Skeletal muscle satellite cell (primary cell): Measurements from ENCODE around the gene PRKAB2.
"Not testable (repeated sequence)": the region's sequence is repeated elsewhere in the genome, so short reads cannot be mapped to it uniquely, and the experiment has no call there.

ENCODE experiments used
- H3K27me3 ChIP-seq: 2 replicates; pipeline ENCODE4 v1.7.0; 2013; ENCODE audit warnings: low read length; ENCODE audit not compliant: control insufficient read depth, insufficient read depth
- H3K36me3 ChIP-seq: 2 replicates; pipeline ENCODE4 v1.7.0; 2013; ENCODE audit warnings: mild to moderate bottlenecking, control low read depth, low read length; ENCODE audit not compliant: insufficient read depth
- H3K4me1 ChIP-seq: 2 replicates; pipeline ENCODE4 v1.7.0; 2013; ENCODE audit warnings: low read length; ENCODE audit not compliant: control insufficient read depth, insufficient read depth
- H3K4me2 ChIP-seq: 2 replicates; pipeline ENCODE4 v1.7.0; 2013; ENCODE audit warnings: mild to moderate bottlenecking, low read length
- H3K4me3 ChIP-seq: 2 replicates; pipeline ENCODE4 v1.7.0; 2013; ENCODE audit warnings: low read length
- H3K9ac ChIP-seq: 2 replicates; pipeline ENCODE4 v1.7.0; 2013; ENCODE audit warnings: mild to moderate bottlenecking, low read depth, low read length, moderate library complexity
- H3K9me3 ChIP-seq: replicated peaks from 2 replicates; pipeline ENCODE4 v1.7.0; 2013; ENCODE audit warnings: mild to moderate bottlenecking, control low read depth, low read length

The PRKAB2 gene

DNA sequence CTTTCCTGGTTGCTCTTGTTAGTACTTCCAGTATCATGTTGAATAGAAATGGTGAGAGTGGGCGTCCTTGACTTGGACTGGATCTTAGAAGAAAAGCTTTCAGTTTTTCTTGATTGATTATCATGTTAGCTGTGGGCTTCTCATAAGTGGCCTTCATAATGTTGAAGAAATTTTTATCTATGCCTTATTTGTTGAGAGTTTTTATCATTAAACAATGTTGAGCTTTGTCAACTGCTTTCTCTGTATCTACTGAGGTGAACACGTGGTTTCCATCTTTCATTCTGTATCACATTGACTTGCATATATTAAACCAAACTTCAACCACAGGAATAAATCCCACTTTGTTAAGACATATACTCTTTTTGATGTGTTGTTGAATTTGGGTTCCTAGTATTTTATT, 29.4 kb downstream of the PRKAB2 start:
- no peaks in the 10 kb centered on the region for H3K36me3 ChIP-seq
- no peak overlapping the region for H3K4me2 ChIP-seq
- H3K9me3 ChIP-seq, result no peaks in the 10 kb centered on the region
- no peaks in the 10 kb centered on the region for H3K4me1 ChIP-seq
- H3K4me3 ChIP-seq, result no peak overlapping the region
- no peak overlapping the region for H3K9ac ChIP-seq
- H3K27me3 ChIP-seq, result no peaks in the 10 kb centered on the region

DNA sequence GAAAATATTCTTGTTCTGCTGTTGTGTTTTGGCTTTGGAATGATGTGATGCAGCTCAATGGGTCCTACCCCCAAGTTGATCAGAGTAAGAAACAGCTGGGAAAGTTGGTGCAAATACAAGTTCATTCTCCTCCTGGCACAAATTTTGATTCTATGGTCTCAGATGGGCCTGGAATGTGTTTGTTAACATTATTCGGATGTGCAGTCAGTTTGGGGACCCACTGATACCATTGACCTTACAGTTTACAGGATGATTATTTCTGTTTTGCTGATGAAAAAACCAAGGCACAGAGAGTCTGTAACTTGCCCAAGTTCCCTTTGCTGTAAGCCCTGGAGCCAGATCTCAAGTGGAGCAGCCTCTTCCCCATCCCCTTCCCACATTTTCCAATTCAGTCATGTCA, 41.5 kb downstream of the PRKAB2 start:
- not testable (repeated sequence) for H3K4me1 ChIP-seq

DNA sequence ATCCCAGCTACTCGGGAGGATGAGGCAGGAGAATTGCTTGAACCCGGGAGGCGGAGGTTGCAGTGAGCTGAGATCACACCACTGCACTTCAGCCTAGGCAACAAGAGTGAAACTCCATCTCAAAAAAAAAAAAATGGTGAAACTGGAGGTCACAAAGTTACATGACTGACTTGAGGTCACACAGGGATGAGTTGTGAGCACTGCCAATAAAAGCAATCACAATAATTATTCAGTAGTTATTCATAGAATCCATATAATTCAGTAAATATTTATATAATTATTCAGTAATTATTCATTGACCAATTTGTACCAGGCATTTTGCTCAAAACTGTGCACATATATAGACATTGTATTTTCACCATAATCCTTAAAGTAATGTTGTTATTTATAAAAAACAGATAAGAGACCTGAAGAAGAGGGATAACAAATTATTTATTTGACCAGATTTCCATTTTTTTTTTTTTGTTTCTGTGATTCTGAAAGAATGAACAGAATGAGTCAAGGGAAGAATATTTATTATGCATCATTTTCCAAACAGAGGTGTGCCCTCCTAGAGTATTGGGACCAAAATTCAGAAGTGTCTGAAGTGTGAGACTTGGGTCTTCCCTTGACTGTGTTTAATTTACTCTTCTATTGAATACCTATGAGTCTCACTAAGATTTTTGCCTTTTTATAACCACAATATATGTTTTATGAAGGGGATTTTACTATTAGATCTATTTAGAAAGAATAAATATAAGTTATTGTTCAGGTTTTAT, 43.0 kb downstream of the PRKAB2 start:
- Histone ChIP-seq H3K9me3 (no peaks in the 10 kb centered on the region), H3K9ac (no peak overlapping the region), H3K36me3 (no peaks in the 10 kb centered on the region), H3K4me3 (no peak overlapping the region), H3K4me1 (no peaks in the 10 kb centered on the region), H3K27me3 (peaks cover 3% of the 10 kb centered on the region), H3K4me2 (no peak overlapping the region)

More for the DNA sequence above, 41.5 kb downstream of the PRKAB2 start:
- H3K27me3 ChIP-seq, H3K9me3 ChIP-seq, H3K4me2 ChIP-seq, H3K9ac ChIP-seq, H3K4me3 ChIP-seq, H3K36me3 ChIP-seq: not testable (repeated sequence)

DNA sequence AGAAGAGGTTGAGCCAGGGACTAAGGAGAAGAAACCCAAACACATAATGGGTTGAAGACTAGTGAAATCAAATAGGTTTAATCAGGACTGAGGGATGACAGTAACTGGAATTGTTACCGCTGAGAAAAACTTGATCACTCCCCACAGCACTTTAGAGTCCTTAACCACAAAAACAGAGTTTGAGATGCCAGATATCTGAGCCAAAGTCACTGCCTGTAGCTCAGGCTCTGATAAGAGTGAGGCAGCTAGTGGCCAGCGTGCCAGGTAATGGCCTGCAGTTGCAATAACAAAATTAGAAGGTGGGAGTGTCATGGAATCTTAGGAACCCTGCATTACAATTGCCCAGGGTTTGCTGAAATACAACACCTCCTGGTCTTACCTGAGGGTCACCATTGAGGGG, 48.0 kb downstream of the PRKAB2 start:
- no peak overlapping the region for H3K4me3 ChIP-seq

DNA sequence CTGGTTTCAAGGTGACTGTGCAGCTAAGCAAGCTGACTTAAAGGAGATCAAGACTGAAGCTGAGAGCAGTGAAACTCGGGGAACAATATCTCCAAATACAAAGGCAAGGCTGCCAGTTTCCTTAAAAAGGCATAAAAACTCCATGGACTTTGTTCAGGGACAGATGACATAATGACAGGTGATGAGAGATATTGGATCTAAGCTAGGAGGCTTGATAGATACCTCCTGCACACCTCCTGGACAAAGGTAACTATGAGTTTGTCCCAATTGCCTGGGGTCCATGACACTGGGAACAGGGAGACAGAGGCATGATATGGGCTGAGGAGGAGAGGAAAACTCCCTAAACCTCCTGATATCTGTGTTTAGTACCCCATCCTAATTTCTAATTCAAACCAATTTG, 55.2 kb downstream of the PRKAB2 start:
- Histone ChIP-seq H3K4me2 (no peak overlapping the region), H3K4me3 (no peak overlapping the region), H3K4me1 (no peaks in the 10 kb centered on the region), H3K9me3 (no peaks in the 10 kb centered on the region), H3K36me3 (no peaks in the 10 kb centered on the region), H3K9ac (no peak overlapping the region), H3K27me3 (peaks cover 26% of the 10 kb centered on the region)

More for the DNA sequence above, 48.0 kb downstream of the PRKAB2 start:
- Histone ChIP-seq H3K9me3 (no peaks in the 10 kb centered on the region), H3K27me3 (peaks cover 28% of the 10 kb centered on the region), H3K4me1 (no peaks in the 10 kb centered on the region), H3K4me2 (no peak overlapping the region), H3K36me3 (no peaks in the 10 kb centered on the region), H3K9ac (no peak overlapping the region)

DNA sequence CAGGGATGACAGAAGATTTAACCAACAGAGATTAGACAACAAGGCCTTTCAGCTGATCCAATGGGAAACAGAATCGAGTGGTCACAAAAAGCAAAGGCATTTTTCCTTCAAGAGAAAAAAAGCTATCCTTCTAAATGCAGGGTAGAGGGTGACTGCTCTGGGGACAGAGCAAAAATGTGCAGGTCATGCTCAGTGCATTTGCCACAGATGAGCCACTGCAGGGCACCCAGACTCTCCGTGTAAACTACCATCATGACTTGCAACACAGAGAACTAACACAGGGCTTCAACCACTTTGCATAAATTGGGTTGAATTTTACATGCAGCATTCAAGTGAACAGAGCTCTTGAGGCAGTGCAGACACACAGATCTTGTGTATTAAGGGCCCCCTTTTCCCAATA, 56.8 kb downstream of the PRKAB2 start:
- H3K9ac ChIP-seq, result no peak overlapping the region
- no peak overlapping the region for H3K4me3 ChIP-seq
- H3K9me3 ChIP-seq, result no peaks in the 10 kb centered on the region
- H3K4me2 ChIP-seq, result no peak overlapping the region
- H3K4me1 ChIP-seq, result no peaks in the 10 kb centered on the region
- H3K27me3 ChIP-seq, result peaks cover 21% of the 10 kb centered on the region
- no peaks in the 10 kb centered on the region for H3K36me3 ChIP-seq

DNA sequence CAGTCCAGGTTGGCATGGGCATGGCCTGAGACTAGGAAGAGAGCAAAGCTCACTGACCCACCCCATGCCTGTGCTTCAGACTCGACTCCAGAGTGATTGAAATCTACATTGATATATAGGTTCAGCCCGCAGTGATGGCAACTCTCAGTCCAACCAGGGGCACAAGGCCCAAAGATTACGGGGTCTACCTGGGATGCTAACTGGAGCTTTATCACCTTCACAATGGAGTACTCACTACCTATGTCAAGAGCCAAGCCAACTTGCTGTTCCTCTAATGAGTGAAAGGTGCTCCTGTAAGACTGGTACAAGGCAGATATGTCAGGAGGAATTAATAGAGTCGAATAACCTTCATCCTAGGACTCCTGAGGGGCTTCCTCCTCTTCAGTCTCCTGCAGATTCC, 57.2 kb downstream of the PRKAB2 start:
- H3K27me3 ChIP-seq, result peaks cover 19% of the 10 kb centered on the region
- not testable (repeated sequence) for H3K4me2 ChIP-seq, H3K4me1 ChIP-seq, H3K9me3 ChIP-seq, H3K36me3 ChIP-seq, H3K4me3 ChIP-seq, H3K9ac ChIP-seq

DNA sequence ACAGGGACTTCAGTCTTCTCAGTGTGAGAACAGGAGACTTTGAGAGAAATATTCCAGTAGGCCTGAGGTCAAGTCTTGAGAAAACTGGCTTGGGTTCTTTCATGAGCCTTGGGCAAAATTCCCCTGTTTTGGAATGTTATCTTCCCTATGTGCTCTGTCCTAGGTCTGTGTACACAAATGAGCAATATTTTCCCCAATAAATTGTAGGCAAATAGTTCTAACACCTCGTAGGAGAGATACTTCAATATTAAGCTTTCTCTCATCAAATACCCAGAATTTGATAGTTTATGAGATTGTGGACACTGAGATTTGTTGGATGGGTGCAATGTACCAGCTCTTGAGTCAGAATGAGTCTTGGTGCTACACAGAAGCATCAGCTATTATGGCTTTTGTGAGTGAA, 57.9 kb downstream of the PRKAB2 start:
- H3K9me3 ChIP-seq, H3K4me2 ChIP-seq, H3K4me1 ChIP-seq, H3K9ac ChIP-seq, H3K36me3 ChIP-seq, H3K4me3 ChIP-seq: not testable (repeated sequence)
- peaks cover 14% of the 10 kb centered on the region for H3K27me3 ChIP-seq

DNA sequence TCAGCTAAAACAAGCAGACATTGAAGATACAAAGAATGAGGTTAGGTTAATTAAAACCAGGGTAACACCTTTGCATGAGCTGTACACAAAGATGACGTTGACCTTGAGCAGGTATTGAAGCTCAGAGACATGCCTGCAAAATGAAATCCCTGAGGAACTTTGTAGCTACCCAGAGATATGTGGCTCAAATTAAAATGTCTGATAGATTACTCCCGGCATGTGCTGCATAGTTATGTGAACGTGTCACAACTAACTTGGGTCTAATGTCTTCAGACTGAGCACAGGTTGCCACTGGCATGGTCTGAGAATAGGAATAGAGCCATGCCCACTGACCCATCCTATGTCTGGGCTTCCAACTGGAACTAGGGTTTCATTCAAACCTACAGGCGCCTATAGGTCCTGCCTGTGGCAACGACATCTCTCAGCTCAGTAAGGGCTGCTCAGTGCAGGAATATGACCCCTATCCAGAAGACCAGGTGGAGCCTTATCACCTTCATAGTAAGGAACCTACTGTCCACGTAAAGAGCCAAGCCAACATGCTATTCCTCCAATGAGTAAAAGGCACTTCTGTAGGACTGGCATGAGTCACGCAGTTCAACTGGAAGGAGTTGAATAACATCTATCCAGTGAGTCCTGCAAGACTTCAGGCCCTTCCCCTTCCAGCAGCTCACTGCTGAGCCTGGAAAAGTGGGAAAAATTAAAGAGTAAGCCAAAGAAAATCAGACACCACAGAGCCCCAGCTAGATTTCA, 60.7 kb downstream of the PRKAB2 start:
- no peak overlapping the region for H3K4me3 ChIP-seq
- no peak overlapping the region for H3K9ac ChIP-seq
- H3K36me3 ChIP-seq, result no peaks in the 10 kb centered on the region
- no peaks in the 10 kb centered on the region for H3K4me1 ChIP-seq
- H3K27me3 ChIP-seq, result peaks cover 14% of the 10 kb centered on the region
- no peaks in the 10 kb centered on the region for H3K9me3 ChIP-seq
- H3K4me2 ChIP-seq, result no peak overlapping the region

DNA sequence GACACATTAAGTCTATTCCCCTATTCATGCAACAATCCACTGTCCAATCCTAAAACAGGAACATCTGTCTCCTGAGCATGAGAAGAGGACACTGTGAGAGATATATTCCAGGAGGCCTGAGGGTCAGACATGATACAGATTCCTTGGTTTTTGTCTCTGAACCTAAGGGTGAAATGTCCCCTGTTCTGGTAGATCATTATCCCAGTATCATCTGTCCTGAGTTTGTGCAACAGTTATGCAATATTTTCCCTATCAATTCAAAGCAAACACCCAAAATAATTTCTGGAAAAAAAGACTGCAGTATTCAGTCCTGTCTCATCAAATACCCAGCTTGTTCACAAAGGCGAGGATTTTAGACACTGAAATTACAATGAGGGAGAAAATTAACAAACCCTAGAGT, 61.4 kb downstream of the PRKAB2 start:
- H3K4me2 ChIP-seq, result no peak overlapping the region
- H3K4me3 ChIP-seq, result no peak overlapping the region
- H3K9me3 ChIP-seq, result no peaks in the 10 kb centered on the region
- no peaks in the 10 kb centered on the region for H3K4me1 ChIP-seq
- peaks cover 12% of the 10 kb centered on the region for H3K27me3 ChIP-seq
- H3K36me3 ChIP-seq, result no peaks in the 10 kb centered on the region
- no peak overlapping the region for H3K9ac ChIP-seq

DNA sequence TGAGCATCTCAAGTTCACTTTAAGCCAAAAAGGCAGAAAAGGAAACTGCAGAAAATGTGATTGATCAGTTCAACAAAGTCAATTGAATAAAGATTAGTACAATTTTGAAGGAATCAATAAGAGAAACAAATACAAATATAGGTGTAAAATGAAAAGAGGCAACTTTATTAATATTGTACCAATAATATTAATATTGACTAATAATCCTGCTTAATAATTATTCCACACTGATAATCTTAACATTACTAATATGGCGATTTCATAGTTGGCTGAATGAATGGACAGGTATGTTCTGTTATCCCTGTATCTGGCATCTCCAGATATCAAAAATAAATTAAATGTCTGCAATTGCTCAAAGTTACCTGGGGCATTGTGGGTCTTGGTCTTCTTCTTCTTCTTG, 61.8 kb downstream of the PRKAB2 start:
- Histone ChIP-seq H3K27me3 (peaks cover 8% of the 10 kb centered on the region), H3K4me2 (no peak overlapping the region), H3K9ac (no peak overlapping the region), H3K4me1 (no peaks in the 10 kb centered on the region), H3K9me3 (no peaks in the 10 kb centered on the region), H3K36me3 (no peaks in the 10 kb centered on the region), H3K4me3 (no peak overlapping the region)

DNA sequence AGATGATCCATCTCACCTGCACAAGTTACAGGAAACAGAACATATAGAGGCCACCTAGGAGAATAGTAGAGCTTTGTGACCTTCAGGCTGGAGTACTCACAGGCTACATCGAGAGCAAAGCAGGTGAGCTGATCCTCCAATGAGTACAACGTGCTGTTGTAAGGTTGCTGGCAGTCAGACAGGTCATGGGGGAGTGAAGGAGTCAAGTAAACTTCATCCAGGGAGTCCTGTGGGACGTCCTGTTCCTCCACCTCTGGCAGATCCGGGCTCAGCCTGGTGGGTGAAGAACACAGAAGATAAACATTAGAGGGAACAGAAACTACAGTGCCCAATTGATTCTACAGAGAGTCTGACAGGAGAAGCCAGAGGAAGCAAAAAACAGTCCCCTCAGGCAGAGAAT, 62.5 kb downstream of the PRKAB2 start:
- Histone ChIP-seq H3K27me3 (peaks cover 6% of the 10 kb centered on the region), H3K4me3 (no peak overlapping the region), H3K4me1 (no peaks in the 10 kb centered on the region), H3K4me2 (no peak overlapping the region), H3K9me3 (no peaks in the 10 kb centered on the region), H3K9ac (no peak overlapping the region), H3K36me3 (no peaks in the 10 kb centered on the region)
